Esophagus squamous epithelium (tissue), 5 donors: Measurements from ENCODE around the gene MEIKIN. TPM values are rescaled to one million over a fixed set of nuclear protein-coding genes. Genes with fewer than 3 reads are reported as not detected.

Experiments
- DNase-seq: peaks from one replicate; lab custom pipeline; 2025; lab: John Stamatoyannopoulos, UW
- H3K27ac ChIP-seq, 4 donors: fragments of 200-600 bp; sonication (generic); one replicate each; pipeline ENCODE4 v1.5.1; 2016 to 2019; ENCODE audit warnings: mild to moderate bottlenecking in 1 of 4
- H3K27me3 ChIP-seq, 4 donors: fragments of 200-600 bp; sonication (generic); 1 replicate in 3 of 4; 2 replicates in 1 of 4; pipeline versions ENCODE4 v1.5.1 to v1.6.0; 2017 to 2021; ENCODE audit warnings: antibody characterized with exemption in 1 of 4
- H3K36me3 ChIP-seq, 3 donors: fragments of 200-600 bp; sonication (generic); one replicate each; pipeline ENCODE4 v1.5.1; 2016 to 2019
- H3K4me1 ChIP-seq, 3 donors: fragments of 200-600 bp; sonication (generic); one replicate each; pipeline ENCODE4 v1.5.1; 2017 to 2019
- H3K4me3 ChIP-seq, 4 donors: fragments of 200-600 bp; sonication (generic); 1 replicate in 3 of 4; 2 replicates in 1 of 4; pipeline ENCODE4 v1.5.1; 2016 to 2019; ENCODE audit warnings: mild to moderate bottlenecking in 2 of 4, moderate library complexity in 1 of 4
- H3K9me3 ChIP-seq, 3 donors: fragments of 200-600 bp; sonication (generic); one replicate each; pipeline ENCODE4 v1.5.1; 2016 to 2019
- POLR2A ChIP-seq, 4 donors: fragments of 450-650 bp; IDR thresholded peaks; one replicate each; pipeline ENCODE4 v1.6.1; 2017; ENCODE audit warnings: antibody characterized with exemption in 4 of 4, mild to moderate bottlenecking in 4 of 4, moderate library complexity in 3 of 4
- WGBS, 2 donors: methylation state at CpG; one replicate each; pipeline ENCODE4 v1.1.5; 2018; 5-methylcytosine and 5-hydroxymethylcytosine counted together
- intact Hi-C: fragments of 100-400 bp; cut with DNase I; formaldehyde crosslinking; loops from one replicate; pipeline ENCODE4 v1.15.0; 2022
- total RNA-seq, 4 donors: library from RNA; depleted of rRNA; stranded (reverse); fragments of >200 nt; gene quantifications; one replicate each; pipeline ENCODE4 v1.1.0, GENCODE V29; 2016
- TF ChIP-seq, protein P1 (sequence below), 6 experiments: fragments of 450-650 bp in 4 of 6; fragments of 200-600 bp in 2 of 6; sonication (generic) in 2 of 6; IDR thresholded peaks; one replicate each; pipeline ENCODE4 v1.5.1; 2016 to 2019; ENCODE audit warnings: antibody characterized with exemption in 6 of 6, mild to moderate bottlenecking in 4 of 6, moderate library complexity in 4 of 6
- donor health status: DM: yes; HTN: yes; CAD: no.

Gene MEIKIN
- total RNA-seq, 4 donors from 2014 or later: not detected

DNA sequence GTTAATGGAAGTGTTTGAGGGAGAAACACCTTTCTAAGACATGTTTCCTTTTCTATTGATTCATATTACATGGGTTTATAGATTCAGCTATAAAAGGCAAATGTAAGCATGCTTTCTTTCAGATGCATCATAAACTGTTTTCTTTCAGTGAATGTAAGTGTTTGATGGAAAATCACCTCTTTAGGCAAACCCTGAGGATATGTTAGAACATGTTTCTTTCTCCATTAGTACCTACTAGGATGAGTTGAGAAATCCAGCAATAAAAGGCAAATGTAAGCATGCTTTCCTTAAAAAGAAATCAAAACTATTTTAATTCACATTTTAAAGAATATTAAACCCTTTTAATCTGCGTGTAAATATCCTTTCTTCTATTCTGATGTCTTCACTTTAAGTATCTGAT lies 180.2 kb downstream of the MEIKIN start:
- Histone ChIP-seq H3K27ac (no peak overlapping the region), H3K27me3 (no peaks in the 10 kb centered on the region), H3K9me3 (no peaks in the 10 kb centered on the region), H3K4me1 (peaks cover 0 to 29% (median 5%) of the 10 kb centered on the region in 3 donors), H3K4me3 (no peak overlapping the region), H3K36me3 (peaks cover 0 to 9% (median 0%) of the 10 kb centered on the region in 3 donors)
- WGBS, 2 donors: 45 to 48% methylated on average over 1 of the region's 1 CpG
- DNase-seq: no peak
- intact Hi-C loops: no loop called here
- no peak for TF ChIP-seq POLR2A (IDR thresholded peaks at IDR 0.05)
- TF ChIP-seq, protein P1, sequence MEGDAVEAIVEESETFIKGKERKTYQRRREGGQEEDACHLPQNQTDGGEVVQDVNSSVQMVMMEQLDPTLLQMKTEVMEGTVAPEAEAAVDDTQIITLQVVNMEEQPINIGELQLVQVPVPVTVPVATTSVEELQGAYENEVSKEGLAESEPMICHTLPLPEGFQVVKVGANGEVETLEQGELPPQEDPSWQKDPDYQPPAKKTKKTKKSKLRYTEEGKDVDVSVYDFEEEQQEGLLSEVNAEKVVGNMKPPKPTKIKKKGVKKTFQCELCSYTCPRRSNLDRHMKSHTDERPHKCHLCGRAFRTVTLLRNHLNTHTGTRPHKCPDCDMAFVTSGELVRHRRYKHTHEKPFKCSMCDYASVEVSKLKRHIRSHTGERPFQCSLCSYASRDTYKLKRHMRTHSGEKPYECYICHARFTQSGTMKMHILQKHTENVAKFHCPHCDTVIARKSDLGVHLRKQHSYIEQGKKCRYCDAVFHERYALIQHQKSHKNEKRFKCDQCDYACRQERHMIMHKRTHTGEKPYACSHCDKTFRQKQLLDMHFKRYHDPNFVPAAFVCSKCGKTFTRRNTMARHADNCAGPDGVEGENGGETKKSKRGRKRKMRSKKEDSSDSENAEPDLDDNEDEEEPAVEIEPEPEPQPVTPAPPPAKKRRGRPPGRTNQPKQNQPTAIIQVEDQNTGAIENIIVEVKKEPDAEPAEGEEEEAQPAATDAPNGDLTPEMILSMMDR (IDR thresholded peaks at IDR 0.05): no peak

DNA sequence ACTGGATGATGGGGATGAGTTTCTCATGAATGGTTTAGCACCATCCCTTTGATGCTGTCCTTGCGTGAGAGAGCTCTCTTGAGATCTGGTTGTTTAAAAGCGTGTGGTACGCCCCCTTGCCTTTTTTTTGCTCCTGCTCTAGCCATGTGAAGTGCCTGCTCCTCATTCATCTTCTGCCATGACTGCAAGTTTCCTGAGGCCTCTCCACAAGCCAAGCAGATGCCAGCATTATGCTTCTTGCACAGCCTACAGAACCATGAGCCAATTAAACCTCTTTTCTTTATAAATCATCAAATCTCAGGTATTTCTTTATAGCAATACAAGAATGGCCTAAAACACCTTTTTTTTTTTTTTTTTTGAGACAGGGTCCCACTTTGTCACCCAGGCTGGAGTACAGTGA lies 181.5 kb downstream of the MEIKIN start:
- intact Hi-C loops: no loop called here
- DNase-seq: no peak
- H3K4me1 ChIP-seq: peaks cover 0 to 28% (median 5%) of the 10 kb centered on the region in 3 donors
- H3K27me3 ChIP-seq: no peaks in the 10 kb centered on the region
- TF ChIP-seq, protein P1 (IDR thresholded peaks at IDR 0.05): no peak
- TF ChIP-seq POLR2A (IDR thresholded peaks at IDR 0.05): no peak
- peaks cover 0 to 9% (median 0%) of the 10 kb centered on the region in 3 donors for H3K36me3 ChIP-seq
- H3K4me3 ChIP-seq: no peak overlapping the region
- no peaks in the 10 kb centered on the region for H3K9me3 ChIP-seq
- no peak overlapping the region for H3K27ac ChIP-seq
- WGBS, 2 donors: 100% methylated on average over 3 of the region's 3 CpGs

DNA sequence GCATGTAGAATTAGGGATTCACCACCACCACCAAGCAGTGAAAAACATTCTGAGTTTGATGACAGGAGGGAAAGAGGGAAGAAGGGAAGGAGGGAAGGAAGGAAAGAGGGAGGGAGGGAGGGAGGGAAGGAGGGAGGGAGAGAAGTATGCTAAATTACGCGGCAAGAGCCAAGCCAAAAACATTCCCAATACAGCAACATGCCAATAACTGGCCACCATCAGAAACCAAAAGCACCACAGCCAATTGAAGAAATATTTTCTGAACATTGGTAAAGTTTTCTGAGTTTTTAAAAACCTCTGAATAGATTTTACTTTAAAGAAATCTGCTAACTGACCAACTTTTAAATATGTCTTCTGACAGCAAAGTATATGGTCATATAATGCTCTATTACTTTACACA lies 184.7 kb downstream of the MEIKIN start:
- peaks cover 0 to 9% (median 0%) of the 10 kb centered on the region in 3 donors for H3K36me3 ChIP-seq
- no peaks in the 10 kb centered on the region for H3K9me3 ChIP-seq
- 76 to 94% methylated on average over 2 of the region's 2 CpGs for WGBS, 2 donors
- no peak for TF ChIP-seq POLR2A (IDR thresholded peaks at IDR 0.05)
- TF ChIP-seq, protein P1 (IDR thresholded peaks at IDR 0.05): no peak
- peaks cover 0 to 43% (median 8%) of the 10 kb centered on the region in 3 donors for H3K4me1 ChIP-seq
- intact Hi-C loops: no loop called here
- H3K27me3 ChIP-seq: no peaks in the 10 kb centered on the region
- H3K27ac ChIP-seq: no peak overlapping the region
- no peak for DNase-seq
- H3K4me3 ChIP-seq: no peak overlapping the region

DNA sequence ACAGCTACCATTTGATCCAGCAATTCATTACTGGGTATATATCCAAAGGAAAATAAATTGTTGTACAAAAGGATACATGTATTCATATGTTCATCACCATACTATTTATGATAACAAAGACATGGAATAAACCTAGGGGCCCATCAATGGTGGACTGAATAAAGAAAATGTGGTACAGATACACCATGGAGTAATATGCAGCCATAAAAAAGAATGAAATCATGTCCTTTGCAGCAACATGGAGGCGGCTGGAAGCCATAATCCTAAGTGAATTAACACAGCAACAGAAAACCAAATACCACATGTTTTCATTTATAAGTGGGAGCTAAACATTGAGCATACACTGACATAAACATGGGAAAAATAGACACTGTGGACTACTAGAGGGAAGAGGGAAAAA lies 185.8 kb downstream of the MEIKIN start:
- 89 to 100% methylated on average over 1 of the region's 1 CpG for WGBS, 2 donors
- TF ChIP-seq, protein P1 (IDR thresholded peaks at IDR 0.05): no peak
- TF ChIP-seq POLR2A (IDR thresholded peaks at IDR 0.05): no peak

DNA sequence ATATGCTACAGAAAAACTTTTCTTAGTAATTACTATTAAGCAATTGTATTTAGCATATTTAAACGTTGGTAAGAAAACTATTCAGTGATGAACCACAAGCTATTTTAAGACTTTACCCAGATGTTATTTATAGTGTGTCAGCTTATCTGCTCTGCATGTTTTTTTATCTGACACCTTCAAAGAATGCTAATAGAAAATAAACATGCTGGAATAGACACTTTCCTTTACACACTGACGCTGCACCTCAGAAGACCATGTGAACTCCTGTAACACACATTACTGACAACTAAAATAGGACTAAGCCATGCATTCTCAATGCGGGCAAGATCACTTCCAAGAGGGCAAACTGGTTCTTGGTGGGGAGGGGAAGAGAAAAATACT lies 187.0 kb downstream of the MEIKIN start:
- intact Hi-C loops: no loop called here
- H3K4me1 ChIP-seq: peaks cover 0 to 50% (median 3%) of the 10 kb centered on the region in 3 donors
- no peak overlapping the region for H3K4me3 ChIP-seq
- no peaks in the 10 kb centered on the region for H3K9me3 ChIP-seq
- WGBS, 2 donors: 38 to 42% methylated on average over 3 of the region's 3 CpGs
- H3K27me3 ChIP-seq: no peaks in the 10 kb centered on the region
- H3K27ac ChIP-seq: no peak overlapping the region
- H3K36me3 ChIP-seq: no peaks in the 10 kb centered on the region
- no peak for DNase-seq
- TF ChIP-seq POLR2A (IDR thresholded peaks at IDR 0.05): no peak
- TF ChIP-seq, protein P1 (IDR thresholded peaks at IDR 0.05): no peak

More for the DNA sequence above, 185.8 kb downstream of the MEIKIN start:
- H3K4me1 ChIP-seq: peaks cover 0 to 40% (median 3%) of the 10 kb centered on the region in 3 donors
- H3K27ac ChIP-seq: no peak overlapping the region
- DNase-seq: no peak
- H3K36me3 ChIP-seq: peaks cover 0 to 9% (median 0%) of the 10 kb centered on the region in 3 donors
- no peaks in the 10 kb centered on the region for H3K9me3 ChIP-seq
- no peak overlapping the region for H3K4me3 ChIP-seq
- intact Hi-C loops: no loop called here
- H3K27me3 ChIP-seq: no peaks in the 10 kb centered on the region
